Keratinocyte (primary cell): ENCODE results near the gene SYNE1. TPM values are rescaled to one million over a fixed set of nuclear protein-coding genes. Genes with fewer than 3 reads are reported as not detected.

Experiments
- DNase-seq: peaks from one replicate; pipeline ENCODE4 v3.0.0-alpha.2; 2011; ENCODE audit warnings: low read depth, missing footprints, low spot score
- FAIRE-seq: peaks from 2 replicates; lab custom pipeline; 2011; peaks lifted over from hg19 to GRCh38; lab: Jason Lieb, UNC
- H2AFZ ChIP-seq: 2 replicates; pipeline ENCODE4 v1.6.0; 2012; ENCODE audit warnings: low read length, control low read depth, inconsistent platforms; ENCODE audit not compliant: control insufficient read depth
- H3K27ac ChIP-seq: 2 replicates; pipeline ENCODE4 v1.5.1; 2011; ENCODE audit warnings: low read length; ENCODE audit not compliant: control insufficient read depth, insufficient read depth
- H3K27me3 ChIP-seq: 3 replicates; pipeline ENCODE4 v1.6.0; 2011; ENCODE audit warnings: low read length; ENCODE audit not compliant: control insufficient read depth, insufficient read depth; ENCODE audit errors: extremely low read depth
- H3K36me3 ChIP-seq, 2 experiments: 2 replicates in 1 of 2; 3 replicates in 1 of 2; pipeline ENCODE4 v1.5.1; 2011; ENCODE audit warnings: low read length in 2 of 2, mild to moderate bottlenecking in 1 of 2; ENCODE audit not compliant: control insufficient read depth in 2 of 2, insufficient read depth in 2 of 2; ENCODE audit errors: extremely low read depth in 1 of 2
- H3K4me1 ChIP-seq: 3 replicates; pipeline ENCODE4 v1.5.1; 2011; ENCODE audit warnings: low read length; ENCODE audit not compliant: control insufficient read depth, insufficient read depth; ENCODE audit errors: extremely low read depth
- H3K4me2 ChIP-seq: 3 replicates; pipeline ENCODE4 v1.6.0; 2011; ENCODE audit warnings: low read depth, low read length; ENCODE audit not compliant: control insufficient read depth, insufficient read depth; ENCODE audit errors: extremely low read depth
- H3K4me3 ChIP-seq, 3 experiments: fragments of 200-600 bp in 1 of 3; sonication (generic) in 1 of 3; 2 replicates in 2 of 3; 3 replicates in 1 of 3; pipeline ENCODE4 v1.5.1; 2011 to 2016; ENCODE audit warnings: low read length in 3 of 3, mild to moderate bottlenecking in 3 of 3, control low read depth in 2 of 3, inconsistent platforms in 1 of 3, low read depth in 1 of 3, mixed read lengths in 1 of 3, mixed run types in 1 of 3, moderate library complexity in 1 of 3; ENCODE audit not compliant: control insufficient read depth in 2 of 3, insufficient read depth in 2 of 3; ENCODE audit errors: extremely low read depth in 1 of 3
- H3K79me2 ChIP-seq: 2 replicates; pipeline ENCODE4 v1.6.0; 2012; ENCODE audit warnings: low read length; ENCODE audit not compliant: control insufficient read depth, insufficient read depth
- H3K9ac ChIP-seq: 3 replicates; pipeline ENCODE4 v1.6.0; 2011; ENCODE audit warnings: low read length; ENCODE audit not compliant: control insufficient read depth, insufficient read depth; ENCODE audit errors: extremely low read depth
- H3K9me1 ChIP-seq: 3 replicates; pipeline ENCODE4 v1.6.0; 2011; ENCODE audit warnings: low read length; ENCODE audit not compliant: control insufficient read depth, insufficient read depth; ENCODE audit errors: extremely low read depth
- H3K9me3 ChIP-seq: 2 replicates; pipeline ENCODE4 v1.5.1; 2012; ENCODE audit warnings: low read depth, low read length; ENCODE audit not compliant: control insufficient read depth
- H4K20me1 ChIP-seq: 3 replicates; pipeline ENCODE4 v1.6.0; 2011; ENCODE audit warnings: low read length; ENCODE audit not compliant: control insufficient read depth, insufficient read depth; ENCODE audit errors: extremely low read depth
- CTCF ChIP-seq, 3 experiments: IDR thresholded peaks in 1 of 3; conservative IDR thresholded peaks in 1 of 3; optimal IDR thresholded peaks in 1 of 3; 2 replicates in 2 of 3; 3 replicates in 1 of 3; pipeline versions ENCODE3 to v1.5.1; 2011; ENCODE audit warnings: low read length in 3 of 3, mild to moderate bottlenecking in 3 of 3, moderate library complexity in 2 of 3, control low read depth in 1 of 3, inconsistent platforms in 1 of 3; ENCODE audit not compliant: insufficient read depth in 2 of 3; ENCODE audit errors: extremely low read depth in 1 of 3
- EZH2 ChIP-seq: IDR thresholded peaks from one replicate; pipeline ENCODE4 v1.6.1; 2012; ENCODE audit warnings: inconsistent platforms, mild to moderate bottlenecking, low read length, moderate library complexity
- dilution Hi-C: fragments of 300-500 bp; cut with MboI; formaldehyde crosslinking; loops from one replicate; pipeline ENCODE4 v1.7.0; 2020; ENCODE audit warnings: low sequenced_read_pairs; ENCODE audit not compliant: extremely low pct_ligation_motif_present
- polyA plus RNA-seq, 5 experiments: library from polyadenylated mRNA; depleted of rRNA in 3 of 5; stranded (reverse) in 3 of 5; stranded (forward) in 1 of 5; unstranded in 1 of 5; fragments of >200 nt; gene quantifications; 1 replicate in 1 of 5; 2 replicates in 3 of 5; 3 replicates in 1 of 5; pipeline versions ENCODE4 v1.2.1 to v1.2.3, GENCODE V29; 2011 to 2012; ENCODE audit warnings: missing spikeins in 2 of 5, low read depth in 1 of 5, low replicate concordance in 1 of 5

Gene SYNE1
- polyA plus RNA-seq, 1 donor (not counting 4 experiments of a cell fraction or from before 2014, with no cell fraction given), result 4.0 TPM

GRCh38 chr6:152233547-152234320 is 403.4 kb downstream of the SYNE1 start:
- no peaks in the 10 kb centered on the region for H3K36me3 ChIP-seq
- H4K20me1 ChIP-seq, result no peaks in the 10 kb centered on the region
- H3K27ac ChIP-seq, result no peak overlapping the region
- DNase-seq (no peak), FAIRE-seq (no peak)
- no peak overlapping the region for H2AFZ ChIP-seq
- dilution Hi-C loops, result no loop called here
- no peaks in the 10 kb centered on the region for H3K4me1 ChIP-seq
- H3K4me3 ChIP-seq, result no peak overlapping the region
- H3K27me3 ChIP-seq, result no peaks in the 10 kb centered on the region
- H3K79me2 ChIP-seq, result no peaks in the 10 kb centered on the region
- no peak for TF ChIP-seq EZH2
- TF ChIP-seq CTCF (optimal IDR thresholded peaks at IDR 0.05 in 1 of 3, IDR thresholded peaks at IDR 0.05 in 1 of 3, conservative IDR thresholded peaks at IDR 0.05 in 1 of 3; ENCODE audit: extremely low read depth in 1 of 3, insufficient read depth in 2 of 3, low read length in 3 of 3), result no peak
- H3K9me1 ChIP-seq, result no peaks in the 10 kb centered on the region
- H3K9ac ChIP-seq, result no peak overlapping the region
- H3K4me2 ChIP-seq, result no peak overlapping the region
- no peaks in the 10 kb centered on the region for H3K9me3 ChIP-seq

GRCh38 chr6:152232501-152233151 is 404.5 kb downstream of the SYNE1 start:
- H3K27me3 ChIP-seq, result no peaks in the 10 kb centered on the region
- no peak overlapping the region for H3K4me2 ChIP-seq
- H2AFZ ChIP-seq, result no peak overlapping the region
- DNase-seq, result no peak
- no peak for FAIRE-seq
- no peak overlapping the region for H3K9ac ChIP-seq
- no peaks in the 10 kb centered on the region for H3K9me1 ChIP-seq
- no peak overlapping the region for H3K4me3 ChIP-seq
- no peaks in the 10 kb centered on the region for H3K36me3 ChIP-seq
- no peaks in the 10 kb centered on the region for H4K20me1 ChIP-seq
- H3K79me2 ChIP-seq, result no peaks in the 10 kb centered on the region
- no peak for TF ChIP-seq EZH2
- TF ChIP-seq CTCF (optimal IDR thresholded peaks at IDR 0.05 in 1 of 3, IDR thresholded peaks at IDR 0.05 in 1 of 3, conservative IDR thresholded peaks at IDR 0.05 in 1 of 3; ENCODE audit: extremely low read depth in 1 of 3, insufficient read depth in 2 of 3, low read length in 3 of 3), result no peak
- no peaks in the 10 kb centered on the region for H3K9me3 ChIP-seq
- dilution Hi-C loops, result no loop called here
- no peaks in the 10 kb centered on the region for H3K4me1 ChIP-seq
- no peak overlapping the region for H3K27ac ChIP-seq
